Immature natural killer cell (primary cell): Measurements from ENCODE around the gene ACTMAP. TPM values are rescaled to one million over a fixed set of nuclear protein-coding genes. Genes with fewer than 3 reads are reported as not detected.
A peak's percentile ranks its signal among the peaks of the same experiment; 100 is the strongest.
"Not testable (repeated sequence)": the region's sequence is repeated elsewhere in the genome, so short reads cannot be mapped to it uniquely, and the experiment has no call there.

Experiments
- DNase-seq, 3 donors: peaks; one replicate each; pipeline ENCODE4 v3.0.0; 2022; ENCODE audit warnings: mixed read lengths in 1 of 3
- H3K27ac Mint-ChIP-seq, 6 donors: one replicate each; pipeline ENCODE4 v1.8.0; 2020; ENCODE audit warnings: mixed read lengths in 6 of 6, mild to moderate bottlenecking in 5 of 6, inconsistent platforms in 4 of 6, moderate library complexity in 3 of 6
- H3K27me3 Mint-ChIP-seq, 3 donors: one replicate each; pipeline ENCODE4 v1.8.0; 2020 to 2021; ENCODE audit warnings: low read depth in 3 of 3, mild to moderate bottlenecking in 3 of 3, mixed read lengths in 3 of 3, moderate library complexity in 3 of 3, inconsistent platforms in 1 of 3
- H3K36me3 Mint-ChIP-seq, 3 donors: one replicate each; pipeline ENCODE4 v1.8.0; 2020; ENCODE audit warnings: mixed read lengths in 3 of 3, inconsistent platforms in 2 of 3, mild to moderate bottlenecking in 2 of 3
- H3K4me1 Mint-ChIP-seq, 2 donors: one replicate each; pipeline ENCODE4 v1.8.0; 2020; ENCODE audit warnings: inconsistent platforms in 2 of 2, mild to moderate bottlenecking in 2 of 2, mixed read lengths in 2 of 2, moderate library complexity in 1 of 2
- H3K4me3 Mint-ChIP-seq, 5 donors: one replicate each; pipeline ENCODE4 v1.8.0; 2020; ENCODE audit warnings: mild to moderate bottlenecking in 5 of 5, mixed read lengths in 5 of 5, inconsistent platforms in 3 of 5, moderate library complexity in 3 of 5
- H3K9me3 Mint-ChIP-seq, 6 donors: one replicate each; pipeline ENCODE4 v1.8.0; 2020; ENCODE audit warnings: mild to moderate bottlenecking in 6 of 6, mixed read lengths in 6 of 6, inconsistent platforms in 4 of 6, moderate library complexity in 3 of 6
- polyA plus RNA-seq, 3 donors: library from polyadenylated mRNA; unstranded; fragments of 300-500 nt; fragmentation: Illumina TruSeq; gene quantifications; one replicate each; pipeline ENCODE4 v1.2.3, GENCODE V29; 2021

The ACTMAP gene
- polyA plus RNA-seq, 3 donors from 2014 or later, result 3.1 to 6.2 TPM; not detected in 1

GRCh38 chr19:40766385-40766784, 16.1 kb upstream of the ACTMAP start:
- H3K9me3 Mint-ChIP-seq, H3K4me3 Mint-ChIP-seq, H3K27ac Mint-ChIP-seq, DNase-seq, H3K27me3 Mint-ChIP-seq: not testable (repeated sequence)
- peaks cover 28 to 43% (median 31%) of the 10 kb centered on the region in 3 donors for H3K36me3 Mint-ChIP-seq
- peaks cover 13 to 28% of the 10 kb centered on the region in 2 donors for H3K4me1 Mint-ChIP-seq

- Mint-ChIP-seq H3K4me3 (no peak overlapping the region), H3K9me3 (no peaks in the 10 kb centered on the region), H3K4me1 (peaks cover 6 to 20% of the 10 kb centered on the region in 2 donors), H3K27me3 (peaks cover 0 to 2% (median 0%) of the 10 kb centered on the region in 3 donors), H3K27ac (peak overlapping the region in 3 of 6 donors; percentile 1 to 22 (median 18)), H3K36me3 (peaks cover 32 to 57% (median 36%) of the 10 kb centered on the region in 3 donors)
- no peak for DNase-seq
Measured at GRCh38 chr19:40763963-40764362, 13.7 kb upstream of the ACTMAP start.

DNA sequence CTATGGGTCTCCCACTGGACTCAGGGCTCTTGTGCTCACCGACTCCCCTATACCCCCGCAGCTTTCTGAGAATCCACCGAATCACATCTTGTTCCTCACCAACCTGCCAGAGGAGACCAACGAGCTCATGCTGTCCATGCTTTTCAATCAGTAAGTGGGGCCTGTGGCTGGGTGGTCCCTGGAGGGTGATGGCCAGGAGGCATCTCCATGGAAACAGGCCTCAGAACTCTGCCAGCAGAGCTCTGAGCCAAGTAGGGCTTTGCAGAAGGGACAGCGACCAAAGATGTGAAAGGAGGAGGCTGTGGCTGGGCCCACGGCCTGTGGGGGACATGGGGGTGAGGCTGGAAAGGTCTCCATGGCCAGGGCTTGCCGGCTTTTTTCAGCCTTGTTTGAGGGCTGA, 13.2 kb upstream of the ACTMAP start:
- Mint-ChIP-seq H3K27me3 (peaks cover 0 to under 1% (median 0%) of the 10 kb centered on the region in 3 donors), H3K4me1 (peaks cover 4 to 21% of the 10 kb centered on the region in 2 donors), H3K9me3 (no peaks in the 10 kb centered on the region), H3K4me3 (no peak overlapping the region), H3K27ac (peak overlapping the region in 1 of 6 donors; percentile 62), H3K36me3 (peaks cover 32 to 57% (median 37%) of the 10 kb centered on the region in 3 donors)
- DNase-seq, result no peak

DNA sequence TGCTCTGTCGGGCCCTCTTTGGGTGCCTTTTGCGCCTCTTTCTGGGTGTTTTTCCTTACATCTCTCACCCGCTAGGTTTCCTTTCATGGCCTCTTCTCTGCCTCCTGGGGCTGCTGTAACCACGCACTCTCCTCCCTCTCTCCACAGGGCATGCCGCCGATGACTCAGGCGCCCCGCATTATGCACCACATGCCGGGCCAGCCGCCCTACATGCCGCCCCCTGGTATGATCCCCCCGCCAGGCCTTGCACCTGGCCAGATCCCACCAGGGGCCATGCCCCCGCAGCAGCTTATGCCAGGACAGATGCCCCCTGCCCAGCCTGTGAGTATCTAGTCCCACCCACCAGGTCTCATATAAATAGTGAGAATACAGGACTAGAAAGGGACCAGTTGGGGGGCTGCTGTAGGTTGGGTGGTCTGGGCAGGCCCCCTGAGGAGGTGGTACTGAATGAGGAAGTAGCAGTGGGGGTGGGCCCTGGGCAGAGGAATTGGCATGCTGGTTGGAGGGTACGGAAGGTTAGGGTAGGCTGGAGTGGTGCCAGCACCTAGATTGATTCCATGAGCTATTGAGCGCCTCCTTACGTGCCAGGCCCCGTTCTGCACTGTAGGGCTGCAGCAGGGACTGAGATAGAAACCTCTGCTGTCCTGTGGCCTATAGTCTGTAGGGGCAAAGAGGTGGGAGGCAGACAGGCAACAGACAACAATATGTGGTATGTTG, 12.6 kb upstream of the ACTMAP start:
- peak overlapping the region in 5 of 6 donors; percentile 29 to 71 (median 49) for H3K27ac Mint-ChIP-seq
- no peaks in the 10 kb centered on the region for H3K9me3 Mint-ChIP-seq
- H3K27me3 Mint-ChIP-seq, result no peaks in the 10 kb centered on the region
- no peak for DNase-seq
- peaks cover 4 to 26% of the 10 kb centered on the region in 2 donors for H3K4me1 Mint-ChIP-seq
- H3K36me3 Mint-ChIP-seq, result peaks cover 38 to 62% (median 40%) of the 10 kb centered on the region in 3 donors
- no peak overlapping the region for H3K4me3 Mint-ChIP-seq

GRCh38 chr19:40759352-40759751, 9.1 kb upstream of the ACTMAP start:
- H3K27ac Mint-ChIP-seq, result peak overlapping the region in 1 of 6 donors; percentile 9
- DNase-seq, result no peak
- peaks cover 24 to 43% of the 10 kb centered on the region in 2 donors for H3K4me1 Mint-ChIP-seq
- H3K36me3 Mint-ChIP-seq, result peaks cover 33 to 63% (median 38%) of the 10 kb centered on the region in 3 donors
- H3K9me3 Mint-ChIP-seq, result no peaks in the 10 kb centered on the region
- H3K27me3 Mint-ChIP-seq, result no peaks in the 10 kb centered on the region
- H3K4me3 Mint-ChIP-seq, result no peak overlapping the region

DNA sequence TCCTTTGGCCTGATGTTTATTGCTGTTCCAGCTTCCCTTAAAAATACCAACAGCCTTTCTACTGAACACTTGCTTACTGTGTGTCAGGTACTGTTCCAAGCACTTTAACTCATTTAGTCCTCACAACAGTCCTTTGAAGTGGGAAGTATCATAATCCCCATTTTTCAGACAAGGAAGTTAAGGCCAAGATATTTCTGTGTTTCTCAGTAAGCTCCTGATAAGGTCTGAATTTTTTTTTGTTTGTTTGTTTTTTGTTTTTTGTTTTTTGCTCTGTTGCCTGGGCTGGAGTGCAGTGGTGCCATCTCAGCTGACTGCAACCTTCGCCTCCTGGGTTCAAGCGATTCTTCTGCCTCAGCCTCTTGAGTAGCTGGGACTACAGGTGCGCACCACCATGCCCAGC, 8.2 kb upstream of the ACTMAP start:
- Mint-ChIP-seq H3K36me3 (peaks cover 26 to 55% (median 30%) of the 10 kb centered on the region in 3 donors), H3K27ac (peak overlapping the region in 1 of 6 donors; percentile 50), H3K27me3 (peaks cover 0 to 2% (median 0%) of the 10 kb centered on the region in 3 donors), H3K4me1 (peaks cover 28 to 39% of the 10 kb centered on the region in 2 donors), H3K4me3 (no peak overlapping the region), H3K9me3 (no peaks in the 10 kb centered on the region)
- no peak for DNase-seq

DNA sequence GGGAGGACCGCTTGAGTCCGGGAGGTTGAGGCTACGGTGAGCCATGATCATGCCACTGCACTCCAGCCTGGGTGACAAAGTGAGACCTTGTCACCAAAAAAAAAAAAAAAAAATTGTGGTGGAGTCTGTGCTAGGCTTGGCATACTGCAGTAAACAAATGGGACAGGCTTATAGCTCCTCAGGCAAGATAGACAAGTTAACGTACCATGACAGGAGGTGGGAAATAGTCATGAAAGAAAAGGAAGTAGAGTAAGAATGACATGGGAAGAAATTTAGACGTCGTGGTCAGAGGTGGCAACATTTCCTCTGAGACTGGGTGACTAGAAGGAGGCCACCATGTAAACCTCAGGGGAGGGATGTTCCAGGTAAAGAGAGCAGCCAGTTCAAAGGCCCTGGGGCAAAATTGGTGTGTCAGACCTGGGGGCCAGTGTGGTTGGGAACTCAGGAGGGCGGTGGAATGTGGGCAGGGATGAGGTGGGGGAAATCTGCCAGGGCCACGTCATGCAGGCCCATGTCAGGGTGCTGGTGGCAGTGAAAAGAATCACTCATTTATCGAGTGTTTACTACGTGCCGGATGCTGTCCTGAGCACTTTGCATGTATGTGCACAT, 6.3 kb upstream of the ACTMAP start:
- DNase-seq, result no peak
- H3K4me3 Mint-ChIP-seq, result peak overlapping the region in 4 of 5 donors; percentile 8 to 51 (median 25)
- H3K27me3 Mint-ChIP-seq, result peaks cover 0 to 3% (median 2%) of the 10 kb centered on the region in 3 donors
- peak overlapping the region; percentile 26 to 86 (median 58) for H3K27ac Mint-ChIP-seq
- peaks cover 17 to 40% (median 21%) of the 10 kb centered on the region in 3 donors for H3K36me3 Mint-ChIP-seq
- H3K9me3 Mint-ChIP-seq, result no peaks in the 10 kb centered on the region
- peaks cover 43 to 53% of the 10 kb centered on the region in 2 donors for H3K4me1 Mint-ChIP-seq

DNA sequence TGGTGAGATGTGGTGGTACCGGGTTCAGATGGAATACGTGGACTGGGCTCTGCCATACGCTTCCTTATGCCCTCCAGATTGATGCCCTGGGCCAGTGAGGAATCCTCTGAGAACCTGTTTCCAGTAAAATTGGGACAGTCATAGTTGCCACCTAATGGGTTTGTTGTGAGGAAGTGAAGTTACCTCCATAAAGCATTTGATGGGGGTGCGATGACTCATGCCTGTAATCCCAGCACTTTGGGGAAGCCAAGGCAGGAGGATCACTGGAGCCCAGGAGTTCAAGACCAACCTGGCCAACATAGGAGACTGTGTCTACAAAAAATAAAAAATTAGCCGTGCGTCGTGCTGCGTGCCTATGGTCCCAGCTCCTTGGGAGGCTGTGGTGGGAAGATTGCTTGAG, 5.5 kb upstream of the ACTMAP start:
- Mint-ChIP-seq H3K27me3 (peaks cover 3 to 8% (median 7%) of the 10 kb centered on the region in 3 donors), H3K4me3 (peak overlapping the region in 3 of 5 donors; percentile 22 to 40 (median 23)), H3K9me3 (no peaks in the 10 kb centered on the region), H3K4me1 (peaks cover 50 to 59% of the 10 kb centered on the region in 2 donors), H3K36me3 (peaks cover 13 to 36% (median 21%) of the 10 kb centered on the region in 3 donors), H3K27ac (peak overlapping the region in 5 of 6 donors; percentile 23 to 61 (median 27))
- DNase-seq, result no peak

DNA sequence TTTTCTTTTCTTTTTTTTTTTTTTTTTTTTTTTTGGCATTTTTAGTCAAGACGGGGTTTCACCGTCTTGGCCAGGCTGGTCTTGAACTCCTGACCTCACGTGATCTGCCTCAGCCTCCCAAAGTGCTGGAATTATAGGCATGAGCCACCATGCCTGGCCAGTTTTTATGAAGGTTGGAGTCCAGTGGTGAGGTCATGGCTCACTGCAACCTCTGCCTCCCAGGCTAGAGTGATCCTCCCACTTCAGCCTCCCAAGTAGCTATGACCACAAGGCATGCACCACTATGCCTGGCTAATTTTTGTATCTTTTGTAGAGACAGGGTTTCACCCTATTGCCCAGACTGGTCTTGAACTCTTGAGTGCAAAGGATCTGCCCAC, 5.0 kb upstream of the ACTMAP start:
- Mint-ChIP-seq H3K4me1 (peaks cover 52 to 62% of the 10 kb centered on the region in 2 donors), H3K4me3 (peak overlapping the region in 2 of 5 donors; percentile 22 to 79), H3K27ac (peak overlapping the region in 3 of 6 donors; percentile 23 to 82 (median 61)), H3K36me3 (peaks cover 12 to 30% (median 18%) of the 10 kb centered on the region in 3 donors), H3K27me3 (peaks cover 8 to 14% (median 12%) of the 10 kb centered on the region in 3 donors), H3K9me3 (no peaks in the 10 kb centered on the region)
- no peak for DNase-seq

DNA sequence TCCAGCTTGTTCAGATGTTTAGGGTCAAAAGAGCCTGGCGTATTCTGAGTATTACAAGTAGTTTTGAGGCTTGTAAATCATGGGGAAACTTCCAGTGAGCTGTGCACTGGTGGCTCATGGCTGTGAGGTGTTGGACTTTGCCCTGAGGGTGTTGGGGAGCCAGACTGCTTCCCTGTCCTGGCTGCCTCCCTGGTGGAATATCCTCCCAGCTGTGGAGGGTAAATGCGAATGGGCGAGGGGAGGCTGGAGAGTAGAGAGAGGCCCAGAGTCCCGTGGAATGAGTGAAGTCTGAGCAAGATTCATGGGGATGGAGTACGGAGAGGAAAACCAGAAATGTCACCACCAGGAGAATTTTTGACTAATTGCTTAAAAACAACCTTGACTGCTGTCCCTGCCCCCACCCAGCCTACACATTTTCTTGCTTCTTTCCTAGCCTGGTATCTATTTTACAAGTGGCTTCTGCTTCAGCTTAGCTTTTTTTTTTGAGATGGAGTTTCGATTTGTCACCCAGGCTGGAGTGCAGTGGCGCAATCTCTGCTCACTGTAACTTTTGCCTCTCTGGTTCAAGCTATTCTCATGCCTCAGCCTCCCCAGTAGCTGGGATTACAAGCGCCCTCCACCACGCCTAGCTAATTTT, 4.5 kb upstream of the ACTMAP start:
- Mint-ChIP-seq H3K9me3 (no peaks in the 10 kb centered on the region), H3K4me1 (peaks cover 57 to 68% of the 10 kb centered on the region in 2 donors), H3K4me3 (peak overlapping the region; percentile 27 to 81 (median 72)), H3K27ac (peak overlapping the region; percentile 37 to 87 (median 82)), H3K36me3 (peaks cover 11 to 27% (median 15%) of the 10 kb centered on the region in 3 donors), H3K27me3 (peaks cover 11 to 15% (median 14%) of the 10 kb centered on the region in 3 donors)
- DNase-seq, result no peak

- DNase-seq, result no peak
- Mint-ChIP-seq H3K4me3 (peak overlapping the region; percentile 93 to 99 (median 96)), H3K9me3 (no peaks in the 10 kb centered on the region), H3K36me3 (peaks cover 4 to 15% (median 7%) of the 10 kb centered on the region in 3 donors), H3K27me3 (peaks cover 11 to 17% (median 14%) of the 10 kb centered on the region in 3 donors), H3K27ac (peak overlapping the region; percentile 93 to 98 (median 96)), H3K4me1 (peaks cover 65 to 66% of the 10 kb centered on the region in 2 donors)
Measured at GRCh38 chr19:40752257-40752781, 2.0 kb upstream of the ACTMAP start.

DNA sequence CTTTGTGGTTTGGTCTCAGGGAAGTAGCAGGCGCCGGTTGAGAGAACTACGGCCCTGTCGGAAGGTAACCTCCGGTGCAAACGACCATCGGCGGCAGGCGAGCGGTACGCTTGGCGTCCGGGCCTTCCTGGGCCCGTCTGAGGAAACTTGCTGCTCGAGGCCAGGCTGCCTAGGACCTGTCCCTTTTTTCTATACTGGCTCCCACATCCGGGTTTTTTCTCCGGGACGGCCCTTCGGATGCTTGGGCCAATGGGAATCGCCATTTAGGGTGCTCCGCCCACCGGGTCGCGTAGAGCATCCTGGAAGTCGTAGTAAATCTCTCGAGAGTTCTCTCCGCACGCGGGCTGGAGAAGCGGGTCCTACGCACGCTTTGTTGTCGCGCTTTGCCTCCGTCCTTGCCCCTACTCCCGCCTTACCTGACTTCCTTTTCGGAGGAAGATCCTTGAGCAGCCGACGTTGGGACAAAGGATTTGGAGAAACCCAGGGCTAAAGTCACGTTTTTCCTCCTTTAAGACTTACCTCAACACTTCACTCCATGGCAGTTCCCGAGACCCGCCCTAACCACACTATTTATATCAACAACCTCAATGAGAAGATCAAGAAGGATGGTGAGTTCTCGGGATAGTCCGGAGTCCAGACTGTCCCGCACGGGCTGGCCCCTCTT, 729 bp upstream of the ACTMAP start, which contains the start of gene SNRPA:
SNRPA (plus strand) TSS at position 330 of the 664 bp plus-strand sequence; CDS start at position 536, 206 bp downstream.
- DNase-seq, result peak; percentile 98 to 99 (median 98)
- Mint-ChIP-seq H3K9me3 (no peaks in the 10 kb centered on the region), H3K4me3 (peak within 1 kb of the TSS; percentile 93 to 99 (median 96)), H3K27me3 (peaks cover 11 to 17% (median 14%) of the 10 kb centered on the region in 3 donors), H3K27ac (peak within 1 kb of the TSS; percentile 93 to 98 (median 96)), H3K4me1 (peaks cover 52 to 57% of the 10 kb centered on the region in 2 donors), H3K36me3 (peaks cover 0 to 7% (median 0%) of the 10 kb centered on the region in 3 donors)

GRCh38 chr19:40747536-40747935, 2.7 kb downstream of the ACTMAP start:
- Mint-ChIP-seq H3K9me3 (no peaks in the 10 kb centered on the region), H3K27ac (no peak overlapping the region), H3K4me1 (peaks cover 27 to 32% of the 10 kb centered on the region in 2 donors), H3K36me3 (peaks cover 0 to under 1% (median 0%) of the 10 kb centered on the region in 3 donors), H3K4me3 (no peak overlapping the region), H3K27me3 (peaks cover 11 to 17% (median 12%) of the 10 kb centered on the region in 3 donors)
- DNase-seq, result no peak
